Panc1 (cell line): ENCODE measurements around the gene STOX2. TPM values are rescaled to one million over a fixed set of nuclear protein-coding genes. Genes with fewer than 3 reads are reported as not detected.

Experiments
- ATAC-seq: fragments of 200-7000 bp; cut with Tn5 transposase; 2 replicates; pipeline ENCODE4 v1.9.1; 2020; ENCODE audit warnings: mild to moderate bottlenecking, moderate library complexity
- BruUV-seq: library from RNA; stranded (reverse); fragments of 400-500 nt; replicated peaks from 2 replicates; lab custom pipeline; 2021; lab: Mats Ljungman, UMichigan
- CTCF ChIA-PET: fragments of 300-600 bp; sonication (Branson Sonifier 250); formaldehyde crosslinking; loops from one replicate; lab custom pipeline; 2022; ENCODE audit warnings: antibody characterized with exemption; lab: Charles Lee
- POLR2A ChIA-PET: fragments of 300-600 bp; sonication (Branson Sonifier 250); formaldehyde crosslinking; loops from one replicate; lab custom pipeline; 2022; ENCODE audit warnings: antibody characterized with exemption; lab: Charles Lee
- DNase-seq: peaks from one replicate; pipeline ENCODE4 v3.0.0-alpha.2; 2010; ENCODE audit warnings: low read depth, low spot score
- H3K27ac ChIP-seq: 2 replicates; pipeline ENCODE4 v1.5.1; 2011; ENCODE audit warnings: mild to moderate bottlenecking, low read length, inconsistent platforms
- H3K27me3 ChIP-seq: fragments of 200-500 bp; sonication (Bioruptor generic); 2 replicates; pipeline ENCODE4 v1.6.0; 2014; ENCODE audit warnings: low read length, inconsistent platforms; ENCODE audit not compliant: control insufficient read depth, insufficient read depth
- H3K36me3 ChIP-seq: fragments of 200-500 bp; sonication (Bioruptor generic); 2 replicates; pipeline ENCODE4 v1.5.1; 2014; ENCODE audit warnings: inconsistent platforms, mild to moderate bottlenecking, low read length, moderate library complexity; ENCODE audit not compliant: control insufficient read depth, insufficient read depth
- H3K4me1 ChIP-seq: 2 replicates; pipeline ENCODE4 v1.5.1; 2011; ENCODE audit warnings: inconsistent platforms, mild to moderate bottlenecking, low read length, moderate library complexity; ENCODE audit not compliant: control insufficient read depth, insufficient read depth
- H3K4me3 ChIP-seq, 2 experiments: 2 replicates each; pipeline ENCODE4 v1.5.1; 2011 to 2012; ENCODE audit warnings: low read depth in 2 of 2, low read length in 2 of 2, mild to moderate bottlenecking in 2 of 2, inconsistent platforms in 1 of 2, moderate library complexity in 1 of 2
- H3K9me3 ChIP-seq: fragments of 200-500 bp; sonication (Bioruptor generic); 2 replicates; pipeline ENCODE4 v1.5.1; 2014; ENCODE audit warnings: low read depth, mild to moderate bottlenecking, inconsistent platforms, low read length, moderate library complexity; ENCODE audit not compliant: control insufficient read depth, insufficient read depth
- CTCF ChIP-seq: fragments of 450-650 bp; IDR thresholded peaks from 2 replicates; pipeline ENCODE4 v1.5.1; 2017; ENCODE audit warnings: mild to moderate bottlenecking
- POLR2AphosphoS5 ChIP-seq: IDR thresholded peaks from 2 replicates; pipeline ENCODE4 v1.6.1; 2012; ENCODE audit warnings: mild to moderate bottlenecking, low read depth, low read length, moderate library complexity
- REST ChIP-seq, 2 experiments: IDR thresholded peaks; 2 replicates each; pipeline ENCODE4 v1.6.1; 2011 to 2012; ENCODE audit warnings: low read depth in 2 of 2, control low read depth in 1 of 2, low read length in 1 of 2, mild to moderate bottlenecking in 1 of 2, moderate library complexity in 1 of 2; ENCODE audit not compliant: insufficient read depth in 1 of 2
- SIN3A ChIP-seq: IDR thresholded peaks from 2 replicates; pipeline ENCODE4 v1.6.1; 2012; ENCODE audit warnings: low read depth, mild to moderate bottlenecking, low read length, moderate library complexity, borderline replicate concordance; ENCODE audit not compliant: insufficient read depth
- TCF7L2 ChIP-seq: IDR thresholded peaks from 2 replicates; pipeline ENCODE4 v1.6.1; 2011; ENCODE audit warnings: mild to moderate bottlenecking, low read depth, low read length, inconsistent platforms
- in situ Hi-C: cut with HindIII; loops from 2 replicates; pipeline ENCODE4 v1.10.0; 2016; ENCODE audit warnings: low sequenced_read_pairs, low pct_unique_long_range_greater_than_20kb
- intact Hi-C: fragments of 100-400 bp; cut with micrococcal nuclease; formaldehyde crosslinking; loops from one replicate; pipeline ENCODE4 v1.10.0; 2022; ENCODE audit not compliant: unreplicated experiment
- total RNA-seq: library from RNA; stranded (reverse); gene quantifications from one replicate; pipeline ENCODE4 v1.2.1, GENCODE V29; 2021; ENCODE audit not compliant: unreplicated experiment

The STOX2 gene
- total RNA-seq, 1 experiment from 2014 or later: 10.6 TPM

DNA sequence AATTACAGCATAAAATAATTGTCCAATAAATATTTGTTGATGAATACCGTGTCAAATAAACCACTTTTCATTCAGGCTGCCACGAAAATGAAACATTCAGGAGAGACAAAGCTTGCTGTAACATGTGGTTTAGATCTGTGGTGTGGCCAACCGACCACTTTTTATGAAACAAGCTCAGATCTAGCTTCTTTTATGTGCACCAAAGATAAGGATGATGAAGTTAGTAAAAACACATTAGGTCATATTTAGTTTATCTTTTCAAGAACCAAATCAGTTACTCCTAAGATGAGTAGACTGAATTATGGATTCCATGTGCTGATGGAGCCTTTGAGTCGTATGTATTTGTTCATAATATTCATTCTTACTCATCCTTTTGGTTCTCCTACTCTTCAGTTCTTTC lies 35.8 kb downstream of the STOX2 start:
- intact Hi-C loops (no loop called here), in situ Hi-C loops (no loop called here)
- DNase-seq (no peak), ATAC-seq (no peak)
- Histone ChIP-seq H3K4me1 (no peaks in the 10 kb centered on the region), H3K27me3 (no peaks in the 10 kb centered on the region), H3K36me3 (no peaks in the 10 kb centered on the region), H3K9me3 (no peaks in the 10 kb centered on the region), H3K4me3 (no peak overlapping the region), H3K27ac (no peak overlapping the region)
- POLR2A ChIA-PET: no interaction called here
- TF ChIP-seq SIN3A (no peak), REST (IDR thresholded peaks at IDR 0.05; ENCODE audit: insufficient read depth in 1 of 2, low read depth in 2 of 2, low read length in 1 of 2) (no peak), TCF7L2 (no peak), CTCF (no peak), POLR2AphosphoS5 (no peak)
- CTCF ChIA-PET: no interaction called here
- BruUV-seq: no TSS peak

GRCh38 chr4:183941964-183942363 lies 36.9 kb downstream of the STOX2 start:
- Histone ChIP-seq H3K36me3 (no peaks in the 10 kb centered on the region), H3K4me1 (no peaks in the 10 kb centered on the region), H3K9me3 (no peaks in the 10 kb centered on the region), H3K4me3 (no peak overlapping the region), H3K27me3 (no peaks in the 10 kb centered on the region), H3K27ac (no peak overlapping the region)
- no TSS peak for BruUV-seq
- ChIA-PET CTCF (interaction anchor here (0.7 kb wide), 1 partner anchor 27 kb away, joined by 3 read pairs; no protein-coding TSS in a partner anchor), POLR2A (no interaction called here)
- TF ChIP-seq POLR2AphosphoS5 (no peak), SIN3A (no peak), REST (IDR thresholded peaks at IDR 0.05; ENCODE audit: insufficient read depth in 1 of 2, low read depth in 2 of 2, low read length in 1 of 2) (no peak), CTCF (no peak), TCF7L2 (no peak)
- in situ Hi-C loops (no loop called here), intact Hi-C loops (no loop called here)
- ATAC-seq (no peak), DNase-seq (no peak)
